ENCODE results near the gene CACNA1D.

DNA sequence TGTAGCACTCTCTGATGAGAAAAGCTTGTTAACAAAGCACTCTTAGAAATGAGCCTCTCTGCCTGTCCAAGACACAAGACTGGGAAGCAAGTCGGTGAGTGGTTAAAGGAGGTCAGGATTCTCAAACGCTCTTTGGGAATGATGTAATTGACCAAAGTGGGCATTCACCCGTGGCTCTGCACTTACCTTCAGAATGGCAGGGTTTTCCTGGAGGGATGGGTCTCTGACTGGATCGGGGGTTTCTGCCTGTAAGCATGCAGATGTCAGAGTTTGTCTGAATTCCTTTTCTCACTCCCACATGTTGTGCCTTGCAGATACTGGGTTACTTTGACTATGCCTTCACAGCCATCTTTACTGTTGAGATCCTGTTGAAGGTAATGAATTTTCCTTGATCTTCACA, 245.6 kb downstream of the CACNA1D start:
- TF ChIP-seq, protein P1, sequence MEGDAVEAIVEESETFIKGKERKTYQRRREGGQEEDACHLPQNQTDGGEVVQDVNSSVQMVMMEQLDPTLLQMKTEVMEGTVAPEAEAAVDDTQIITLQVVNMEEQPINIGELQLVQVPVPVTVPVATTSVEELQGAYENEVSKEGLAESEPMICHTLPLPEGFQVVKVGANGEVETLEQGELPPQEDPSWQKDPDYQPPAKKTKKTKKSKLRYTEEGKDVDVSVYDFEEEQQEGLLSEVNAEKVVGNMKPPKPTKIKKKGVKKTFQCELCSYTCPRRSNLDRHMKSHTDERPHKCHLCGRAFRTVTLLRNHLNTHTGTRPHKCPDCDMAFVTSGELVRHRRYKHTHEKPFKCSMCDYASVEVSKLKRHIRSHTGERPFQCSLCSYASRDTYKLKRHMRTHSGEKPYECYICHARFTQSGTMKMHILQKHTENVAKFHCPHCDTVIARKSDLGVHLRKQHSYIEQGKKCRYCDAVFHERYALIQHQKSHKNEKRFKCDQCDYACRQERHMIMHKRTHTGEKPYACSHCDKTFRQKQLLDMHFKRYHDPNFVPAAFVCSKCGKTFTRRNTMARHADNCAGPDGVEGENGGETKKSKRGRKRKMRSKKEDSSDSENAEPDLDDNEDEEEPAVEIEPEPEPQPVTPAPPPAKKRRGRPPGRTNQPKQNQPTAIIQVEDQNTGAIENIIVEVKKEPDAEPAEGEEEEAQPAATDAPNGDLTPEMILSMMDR (IDR thresholded peaks at IDR 0.05), result no peak
- no peak for TF ChIP-seq ZFX (IDR thresholded peaks at IDR 0.05; ENCODE audit: borderline replicate concordance)
